Naive thymus-derived CD4-positive, alpha-beta T cell (primary cell): ENCODE results near the gene CCDC102A. TPM values are rescaled to one million over a fixed set of nuclear protein-coding genes. Genes with fewer than 3 reads are reported as not detected.

ENCODE experiments used
- ATAC-seq: fragments of 150-1000 bp; cut with Tn5 transposase; 2 replicates; pipeline ENCODE4 v1.10.0; 2021; ENCODE audit warnings: mild to moderate bottlenecking, moderate library complexity
- CTCF ChIA-PET: fragments of 350-600 bp; sonication (Branson Sonifier 250); formaldehyde crosslinking; loops from one replicate; lab custom pipeline; 2021; ENCODE audit warnings: antibody characterized with exemption; lab: Charles Lee
- POLR2A ChIA-PET: fragments of 350-600 bp; sonication (Branson Sonifier 250); formaldehyde crosslinking; loops from one replicate; lab custom pipeline; 2021; ENCODE audit warnings: antibody characterized with exemption, inconsistent platforms; lab: Charles Lee
- DNase-seq, 9 donors: peaks; one replicate each; pipeline versions ENCODE4 v3.0.0 to v3.0.0-alpha.2; 2020 to 2022; ENCODE audit warnings: mixed read lengths in 1 of 9
- H3K27ac ChIP-seq: one replicate; pipeline ENCODE4 v1.7.0; 2013; ENCODE audit warnings: mild to moderate bottlenecking, low read depth, low read length, moderate library complexity
- H3K27me3 ChIP-seq, 2 donors: one replicate each; pipeline ENCODE4 v1.7.0; 2013; ENCODE audit warnings: low read length in 2 of 2, mild to moderate bottlenecking in 2 of 2, moderate library complexity in 2 of 2; ENCODE audit not compliant: control insufficient read depth in 2 of 2, insufficient read depth in 2 of 2
- H3K36me3 ChIP-seq, 3 experiments: 1 replicate in 2 of 3; 2 replicates in 1 of 3; pipeline ENCODE4 v1.7.0; 2013; ENCODE audit warnings: low read length in 3 of 3, mild to moderate bottlenecking in 3 of 3, moderate library complexity in 1 of 3; ENCODE audit not compliant: insufficient read depth in 3 of 3, control insufficient read depth in 2 of 3
- H3K4me1 ChIP-seq, 2 donors: one replicate each; pipeline ENCODE4 v1.7.0; 2013; ENCODE audit warnings: low read length in 2 of 2, mild to moderate bottlenecking in 2 of 2, moderate library complexity in 1 of 2; ENCODE audit not compliant: control insufficient read depth in 2 of 2, insufficient read depth in 2 of 2
- H3K4me3 ChIP-seq: 2 replicates; pipeline ENCODE4 v1.7.0; 2013; ENCODE audit warnings: mild to moderate bottlenecking, low read length
- H3K9me3 ChIP-seq, 3 experiments: 1 replicate in 2 of 3; 2 replicates in 1 of 3; pipeline ENCODE4 v1.7.0; 2013; ENCODE audit warnings: low read length in 3 of 3; ENCODE audit not compliant: control insufficient read depth in 2 of 3
- H3K27ac Mint-ChIP-seq, 9 donors: one replicate each; pipeline ENCODE4 v1.8.0; 2020 to 2022; ENCODE audit warnings: mixed read lengths in 9 of 9, mild to moderate bottlenecking in 8 of 9, moderate library complexity in 5 of 9, inconsistent platforms in 2 of 9
- H3K27me3 Mint-ChIP-seq, 5 donors: one replicate each; pipeline ENCODE4 v1.8.0; 2021 to 2022; ENCODE audit warnings: mixed read lengths in 5 of 5, mild to moderate bottlenecking in 1 of 5
- H3K36me3 Mint-ChIP-seq, 5 donors: one replicate each; pipeline ENCODE4 v1.8.0; 2020 to 2022; ENCODE audit warnings: mixed read lengths in 5 of 5, mild to moderate bottlenecking in 3 of 5, inconsistent platforms in 1 of 5
- H3K4me1 Mint-ChIP-seq, 7 donors: one replicate each; pipeline ENCODE4 v1.8.0; 2020 to 2022; ENCODE audit warnings: mixed read lengths in 7 of 7, mild to moderate bottlenecking in 3 of 7, inconsistent platforms in 1 of 7
- H3K4me3 Mint-ChIP-seq, 10 donors: one replicate each; pipeline ENCODE4 v1.8.0; 2020 to 2022; ENCODE audit warnings: mild to moderate bottlenecking in 10 of 10, mixed read lengths in 10 of 10, moderate library complexity in 6 of 10, inconsistent platforms in 2 of 10
- H3K9me3 Mint-ChIP-seq, 11 donors: one replicate each; pipeline ENCODE4 v1.8.0; 2020 to 2022; ENCODE audit warnings: mixed read lengths in 11 of 11, mild to moderate bottlenecking in 4 of 11, inconsistent platforms in 1 of 11, moderate library complexity in 1 of 11
- intact Hi-C, 2 donors: fragments of 100-400 bp; cut with micrococcal nuclease; formaldehyde crosslinking; loops; one replicate each; pipeline ENCODE4 v1.15.1; 2023
- polyA plus RNA-seq, 2 donors: library from polyadenylated mRNA; unstranded; fragments of 300-500 nt; fragmentation: Illumina TruSeq; gene quantifications; one replicate each; pipeline ENCODE4 v1.2.3, GENCODE V29; 2021
- total RNA-seq, 6 experiments: library from RNA in 5 of 6; stranded (reverse) in 5 of 6; gene quantifications; 1 replicate in 5 of 6; 2 replicates in 1 of 6; pipeline ENCODE4 v1.2.3 and lab custom pipeline; 2021 to 2026

The CCDC102A gene
- total and polyA plus RNA-seq, 7 experiments from 2014 or later, result 3.0 to 12.7 (median 7.1) TPM

DNA sequence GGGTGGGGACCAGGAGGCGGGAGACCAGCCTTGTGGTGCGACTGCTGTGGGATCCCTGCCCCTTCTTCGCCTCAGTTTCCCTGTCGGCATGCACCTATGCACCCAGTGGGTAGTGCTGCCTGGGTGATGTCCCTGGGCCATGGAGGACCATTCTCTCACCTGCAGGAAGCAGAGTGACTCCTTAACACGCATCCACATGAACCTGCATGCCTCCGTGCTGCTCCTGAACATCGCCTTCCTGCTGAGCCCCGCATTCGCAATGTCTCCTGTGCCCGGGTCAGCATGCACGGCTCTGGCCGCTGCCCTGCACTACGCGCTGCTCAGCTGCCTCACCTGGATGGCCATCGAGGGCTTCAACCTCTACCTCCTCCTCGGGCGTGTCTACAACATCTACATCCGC is 31.3 kb upstream of the CCDC102A start:
- Mint-ChIP-seq H3K27me3 (no peaks in the 10 kb centered on the region), H3K27ac (peak overlapping the region in 1 of 9 donors; percentile 78), H3K36me3 (peaks cover 0 to 24% (median 9%) of the 10 kb centered on the region in 5 donors), H3K4me3 (no peak overlapping the region), H3K4me1 (peaks cover 0 to 6% (median 0%) of the 10 kb centered on the region in 7 donors), H3K9me3 (peaks cover 0 to 20% (median 0%) of the 10 kb centered on the region in 11 donors)
- Histone ChIP-seq H3K36me3 (peaks cover 0 to 12% (median 4%) of the 10 kb centered on the region in 3 experiments), H3K27ac (no peak overlapping the region), H3K27me3 (no peaks in the 10 kb centered on the region), H3K4me1 (no peaks in the 10 kb centered on the region), H3K9me3 (no peaks in the 10 kb centered on the region), H3K4me3 (no peak overlapping the region)
- CTCF ChIA-PET, result no interaction called here
- intact Hi-C loops, result no loop called here
- POLR2A ChIA-PET, result no interaction called here
- DNase-seq, result no peak
- ATAC-seq, result no peak

- H3K4me1 ChIP-seq, result no peaks in the 10 kb centered on the region
- ChIA-PET POLR2A (no interaction called here), CTCF (no interaction called here)
- H3K4me3 Mint-ChIP-seq, result no peak overlapping the region
- intact Hi-C loops, result no loop called here
- no peak for ATAC-seq
- no peak overlapping the region for H3K27ac ChIP-seq
- peaks cover 0 to 6% (median 0%) of the 10 kb centered on the region in 7 donors for H3K4me1 Mint-ChIP-seq
- peaks cover 0 to 3% (median 0%) of the 10 kb centered on the region in 3 experiments for H3K9me3 ChIP-seq
- peaks cover 0 to under 1% (median 0%) of the 10 kb centered on the region in 5 donors for H3K27me3 Mint-ChIP-seq
- peaks cover under 1 to 25% (median 10%) of the 10 kb centered on the region in 5 donors for H3K36me3 Mint-ChIP-seq
- H3K36me3 ChIP-seq, result peaks cover 0 to 12% (median 4%) of the 10 kb centered on the region in 3 experiments
- no peaks in the 10 kb centered on the region for H3K27me3 ChIP-seq
- peak overlapping the region in 2 of 9 donors; percentile 5 to 65 for H3K27ac Mint-ChIP-seq
- no peak for DNase-seq
- H3K4me3 ChIP-seq, result no peak overlapping the region
- H3K9me3 Mint-ChIP-seq, result peaks cover 0 to 20% (median 2%) of the 10 kb centered on the region in 11 donors
Measured at GRCh38 chr16:57566436-57566835, 30.1 kb upstream of the CCDC102A start.

GRCh38 chr16:57565461-57565860 is 29.1 kb upstream of the CCDC102A start:
- ChIA-PET POLR2A (interaction anchor here (0.6 kb wide), 1 partner anchor 462 kb away, joined by 3 read pairs; no protein-coding TSS in a partner anchor), CTCF (interaction anchor here (0.6 to 1.2 kb wide), 2 partner anchors 11 to 12 kb away, joined by 3 read pairs; no protein-coding TSS in a partner anchor)
- peaks cover 5 to 31% (median 18%) of the 10 kb centered on the region in 5 donors for H3K36me3 Mint-ChIP-seq
- no peak for ATAC-seq
- DNase-seq, result no peak
- Histone ChIP-seq H3K4me1 (no peaks in the 10 kb centered on the region), H3K9me3 (peaks cover 0 to 7% (median 0%) of the 10 kb centered on the region in 3 experiments), H3K36me3 (peaks cover 0 to 12% (median 4%) of the 10 kb centered on the region in 3 experiments), H3K27me3 (no peaks in the 10 kb centered on the region), H3K27ac (no peak overlapping the region), H3K4me3 (no peak overlapping the region)
- no peak overlapping the region for H3K4me3 Mint-ChIP-seq
- intact Hi-C loops, result no loop called here
- H3K4me1 Mint-ChIP-seq, result peaks cover 0 to 6% (median 0%) of the 10 kb centered on the region in 7 donors
- peaks cover under 1 to 26% (median 7%) of the 10 kb centered on the region in 11 donors for H3K9me3 Mint-ChIP-seq
- no peak overlapping the region for H3K27ac Mint-ChIP-seq
- H3K27me3 Mint-ChIP-seq, result peaks cover 0 to 5% (median 0%) of the 10 kb centered on the region in 5 donors

GRCh38 chr16:57564571-57565270 is 28.4 kb upstream of the CCDC102A start:
- no peak for DNase-seq
- Mint-ChIP-seq H3K27me3 (peaks cover 0 to 5% (median 0%) of the 10 kb centered on the region in 5 donors), H3K9me3 (peaks cover 2 to 28% (median 13%) of the 10 kb centered on the region in 11 donors), H3K27ac (peak overlapping the region in 1 of 9 donors; percentile 4), H3K4me3 (no peak overlapping the region), H3K36me3 (peaks cover 11 to 34% (median 20%) of the 10 kb centered on the region in 5 donors), H3K4me1 (peaks cover 0 to 7% (median 0%) of the 10 kb centered on the region in 7 donors)
- Histone ChIP-seq H3K4me3 (no peak overlapping the region), H3K27me3 (no peaks in the 10 kb centered on the region), H3K9me3 (peaks cover 0 to 7% (median 0%) of the 10 kb centered on the region in 3 experiments), H3K4me1 (no peaks in the 10 kb centered on the region), H3K36me3 (peaks cover 0 to 11% (median under 1%) of the 10 kb centered on the region in 3 experiments), H3K27ac (no peak overlapping the region)
- intact Hi-C loops, result no loop called here
- ChIA-PET POLR2A (no interaction called here), CTCF (interaction anchor here (1.2 to 1.3 kb wide), 2 partner anchors 8 to 13 kb away, joined by 3 read pairs; no protein-coding TSS in a partner anchor)
- no peak for ATAC-seq

GRCh38 chr16:57563761-57564160 is 27.4 kb upstream of the CCDC102A start:
- Mint-ChIP-seq H3K9me3 (peaks cover 2 to 20% (median 10%) of the 10 kb centered on the region in 11 donors), H3K4me3 (no peak overlapping the region), H3K27me3 (peaks cover 0 to 5% (median 0%) of the 10 kb centered on the region in 5 donors), H3K36me3 (peaks cover 11 to 25% (median 16%) of the 10 kb centered on the region in 5 donors), H3K27ac (peak overlapping the region in 1 of 9 donors; percentile 45), H3K4me1 (peaks cover 0 to 7% (median 0%) of the 10 kb centered on the region in 7 donors)
- CTCF ChIA-PET, result interaction anchor here (1.3 kb wide), 1 partner anchor 9 kb away, joined by 3 read pairs; no protein-coding TSS in a partner anchor
- Histone ChIP-seq H3K36me3 (peaks cover 0 to 1% (median 0%) of the 10 kb centered on the region in 3 experiments), H3K4me3 (no peak overlapping the region), H3K27ac (no peak overlapping the region), H3K27me3 (no peaks in the 10 kb centered on the region), H3K9me3 (peaks cover 0 to 7% (median 0%) of the 10 kb centered on the region in 3 experiments), H3K4me1 (no peaks in the 10 kb centered on the region)
- POLR2A ChIA-PET, result no interaction called here
- intact Hi-C loops, result no loop called here
- ATAC-seq (no peak), DNase-seq (no peak)

DNA sequence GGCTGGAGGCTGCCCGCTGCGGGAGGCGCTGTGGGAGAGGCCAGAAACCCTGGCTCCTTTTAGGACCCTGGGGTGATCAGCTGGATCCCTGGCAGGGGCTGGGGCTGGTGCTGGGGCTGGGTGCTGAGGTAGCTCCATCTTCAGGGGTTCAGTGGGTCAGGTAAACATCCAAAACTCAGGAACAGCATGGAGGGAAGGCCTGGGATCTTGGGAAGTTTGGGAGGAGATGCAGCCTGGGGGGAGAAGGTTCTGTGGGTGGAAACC is 27.0 kb upstream of the CCDC102A start:
- Histone ChIP-seq H3K27ac (no peak overlapping the region), H3K27me3 (no peaks in the 10 kb centered on the region), H3K4me1 (no peaks in the 10 kb centered on the region), H3K9me3 (peaks cover 0 to 7% (median 0%) of the 10 kb centered on the region in 3 experiments), H3K36me3 (no peaks in the 10 kb centered on the region), H3K4me3 (no peak overlapping the region)
- Mint-ChIP-seq H3K27me3 (peaks cover 0 to 5% (median 0%) of the 10 kb centered on the region in 5 donors), H3K4me3 (no peak overlapping the region), H3K4me1 (peaks cover 0 to 6% (median 0%) of the 10 kb centered on the region in 7 donors), H3K9me3 (peaks cover 2 to 20% (median 10%) of the 10 kb centered on the region in 11 donors), H3K36me3 (peaks cover 11 to 23% (median 16%) of the 10 kb centered on the region in 5 donors), H3K27ac (peak overlapping the region in 1 of 9 donors; percentile 45)
- DNase-seq, result no peak
- ChIA-PET CTCF (interaction anchor here (1.3 kb wide), 1 partner anchor 10 kb away, joined by 3 read pairs; no protein-coding TSS in a partner anchor), POLR2A (no interaction called here)
- intact Hi-C loops, result no loop called here
- no peak for ATAC-seq
